CD4-positive, alpha-beta T cell (primary cell): ENCODE data around the gene HPCAL1. TPM values are rescaled to one million over a fixed set of nuclear protein-coding genes. Genes with fewer than 3 reads are reported as not detected.

Experiments used
- ATAC-seq: fragments of 200-7000 bp; cut with Tn5 transposase; one replicate; pipeline ENCODE4 v1.10.0; 2022; ENCODE audit warnings: mild to moderate bottlenecking; ENCODE audit not compliant: poor library complexity
- CTCF ChIA-PET: fragments of 350-600 bp; sonication (Branson Sonifier 250); formaldehyde crosslinking; loops from one replicate; lab custom pipeline; 2021; ENCODE audit warnings: antibody characterized with exemption, inconsistent platforms; lab: Charles Lee
- POLR2A ChIA-PET: fragments of 350-600 bp; sonication (Branson Sonifier 250); formaldehyde crosslinking; loops from one replicate; lab custom pipeline; 2021; ENCODE audit warnings: antibody characterized with exemption, inconsistent platforms; lab: Charles Lee
- DNase-seq, 14 experiments: peaks; one replicate each; pipeline ENCODE4 v3.0.0-alpha.2; 2013 to 2020; ENCODE audit warnings: mixed read lengths in 2 of 14
- H3K27ac ChIP-seq, 2 donors: one replicate each; pipeline versions ENCODE4 v1.5.1 to v1.7.0; 2013; ENCODE audit warnings: low read length in 2 of 2, low read depth in 1 of 2, mild to moderate bottlenecking in 1 of 2
- H3K27me3 ChIP-seq, 2 experiments: 1 replicate in 1 of 2; 2 replicates in 1 of 2; pipeline versions ENCODE4 v1.6.1 to v1.7.0; 2013; ENCODE audit warnings: low read length in 2 of 2, control low read depth in 1 of 2, mild to moderate bottlenecking in 1 of 2, moderate library complexity in 1 of 2; ENCODE audit not compliant: insufficient read depth in 2 of 2, control insufficient read depth in 1 of 2
- H3K36me3 ChIP-seq: one replicate; pipeline ENCODE4 v1.6.1; 2013; ENCODE audit warnings: low read length, control low read depth; ENCODE audit not compliant: insufficient read depth
- H3K4me1 ChIP-seq: one replicate; pipeline ENCODE4 v1.6.1; 2013; ENCODE audit warnings: low read length, control low read depth; ENCODE audit not compliant: insufficient read depth
- H3K4me3 ChIP-seq: one replicate; pipeline ENCODE4 v1.5.1; 2013; ENCODE audit warnings: mild to moderate bottlenecking, low read length, moderate library complexity
- H3K9me3 ChIP-seq, 2 experiments: 1 replicate in 1 of 2; 2 replicates in 1 of 2; pipeline versions ENCODE4 v1.6.1 to v1.7.0; 2013; ENCODE audit warnings: low read length in 2 of 2, mild to moderate bottlenecking in 2 of 2, control low read depth in 1 of 2, moderate library complexity in 1 of 2; ENCODE audit not compliant: control insufficient read depth in 1 of 2, insufficient read depth in 1 of 2
- H3K27ac Mint-ChIP-seq: one replicate; pipeline ENCODE4 v1.8.0; 2020; ENCODE audit warnings: mixed read lengths
- H3K27me3 Mint-ChIP-seq: one replicate; pipeline ENCODE4 v1.8.0; 2021; ENCODE audit warnings: mixed read lengths
- H3K36me3 Mint-ChIP-seq: one replicate; pipeline ENCODE4 v1.8.0; 2021; ENCODE audit warnings: low read depth, mixed read lengths
- H3K4me1 Mint-ChIP-seq: one replicate; pipeline ENCODE4 v1.8.0; 2021; ENCODE audit warnings: low read depth, mixed read lengths
- H3K4me3 Mint-ChIP-seq: one replicate; pipeline ENCODE4 v1.8.0; 2020; ENCODE audit warnings: mild to moderate bottlenecking, mixed read lengths
- H3K9me3 Mint-ChIP-seq: one replicate; pipeline ENCODE4 v1.8.0; 2020; ENCODE audit warnings: mixed read lengths
- intact Hi-C, 2 experiments: fragments of 100-400 bp; cut with DNase I in 1 of 2; cut with micrococcal nuclease in 1 of 2; formaldehyde crosslinking; loops; one replicate each; pipeline versions ENCODE4 v1.15.1 to v1.9.0; 2023 to 2025; cut with DNase I, micrococcal nuclease
- total RNA-seq, 174 experiments: library from RNA in 2 of 174; stranded (reverse) in 2 of 174; gene quantifications; one replicate each; pipeline ENCODE4 v1.2.3 and lab custom pipeline; 2021 to 2026
- TF ChIP-seq, protein P1 (sequence below): fragments of 200-600 bp; IDR thresholded peaks from one replicate; pipeline ENCODE4 v1.8.0; 2022; ENCODE audit warnings: antibody characterized with exemption, mild to moderate bottlenecking

Gene HPCAL1
- total RNA-seq, 2 experiments from 2014 or later: 24.9 to 27.9 TPM

DNA sequence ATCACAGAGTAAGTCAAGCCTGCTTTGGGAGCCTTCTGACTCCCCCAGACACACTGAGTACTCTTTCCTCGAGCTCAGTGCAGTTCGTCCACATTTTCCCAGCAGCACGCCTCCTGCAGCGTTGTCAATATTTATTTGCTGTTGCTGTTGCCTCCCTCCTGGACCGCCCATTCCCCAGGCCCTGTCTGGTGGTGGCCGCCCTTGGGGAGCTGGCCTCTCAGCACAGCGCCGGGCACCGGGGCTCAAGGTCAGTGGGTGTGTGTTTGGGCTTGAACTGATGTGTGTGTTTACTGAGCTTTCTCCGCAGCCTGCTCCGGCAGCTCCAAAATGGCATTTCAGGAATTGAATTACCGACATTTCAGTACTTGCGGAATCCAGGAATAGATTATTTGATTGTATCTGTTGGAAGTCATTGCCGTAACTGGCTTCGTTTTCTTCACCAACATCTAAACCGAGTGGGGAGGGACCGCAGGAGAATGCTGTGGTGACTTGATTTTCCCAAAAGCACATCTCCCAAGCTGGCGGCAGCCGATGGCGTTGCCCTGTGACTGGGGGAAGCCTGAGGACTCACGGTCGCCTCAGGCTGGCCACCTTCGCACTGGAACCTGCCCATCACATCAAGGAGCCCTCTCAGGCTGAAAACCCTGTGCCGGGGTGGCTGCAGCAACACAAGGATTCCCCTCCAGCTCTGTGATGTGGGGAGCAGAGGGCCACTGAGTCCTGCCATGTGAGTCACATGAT is 66.0 kb downstream of the HPCAL1 start:
- Histone ChIP-seq H3K36me3 (peaks cover 7% of the 10 kb centered on the region), H3K4me1 (peaks cover 73% of the 10 kb centered on the region), H3K27me3 (no peaks in the 10 kb centered on the region), H3K9me3 (no peaks in the 10 kb centered on the region), H3K27ac (no peak overlapping the region), H3K4me3 (no peak overlapping the region)
- Mint-ChIP-seq H3K4me3 (no peak overlapping the region), H3K36me3 (peaks cover 11% of the 10 kb centered on the region), H3K9me3 (no peaks in the 10 kb centered on the region), H3K4me1 (peaks cover 53% of the 10 kb centered on the region), H3K27ac (no peak overlapping the region), H3K27me3 (no peaks in the 10 kb centered on the region)
- CTCF ChIA-PET: no interaction called here
- TF ChIP-seq, protein P1, sequence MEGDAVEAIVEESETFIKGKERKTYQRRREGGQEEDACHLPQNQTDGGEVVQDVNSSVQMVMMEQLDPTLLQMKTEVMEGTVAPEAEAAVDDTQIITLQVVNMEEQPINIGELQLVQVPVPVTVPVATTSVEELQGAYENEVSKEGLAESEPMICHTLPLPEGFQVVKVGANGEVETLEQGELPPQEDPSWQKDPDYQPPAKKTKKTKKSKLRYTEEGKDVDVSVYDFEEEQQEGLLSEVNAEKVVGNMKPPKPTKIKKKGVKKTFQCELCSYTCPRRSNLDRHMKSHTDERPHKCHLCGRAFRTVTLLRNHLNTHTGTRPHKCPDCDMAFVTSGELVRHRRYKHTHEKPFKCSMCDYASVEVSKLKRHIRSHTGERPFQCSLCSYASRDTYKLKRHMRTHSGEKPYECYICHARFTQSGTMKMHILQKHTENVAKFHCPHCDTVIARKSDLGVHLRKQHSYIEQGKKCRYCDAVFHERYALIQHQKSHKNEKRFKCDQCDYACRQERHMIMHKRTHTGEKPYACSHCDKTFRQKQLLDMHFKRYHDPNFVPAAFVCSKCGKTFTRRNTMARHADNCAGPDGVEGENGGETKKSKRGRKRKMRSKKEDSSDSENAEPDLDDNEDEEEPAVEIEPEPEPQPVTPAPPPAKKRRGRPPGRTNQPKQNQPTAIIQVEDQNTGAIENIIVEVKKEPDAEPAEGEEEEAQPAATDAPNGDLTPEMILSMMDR: no peak
- intact Hi-C loops: no loop called here
- POLR2A ChIA-PET: no interaction called here
- DNase-seq (no peak), ATAC-seq (no peak)

DNA sequence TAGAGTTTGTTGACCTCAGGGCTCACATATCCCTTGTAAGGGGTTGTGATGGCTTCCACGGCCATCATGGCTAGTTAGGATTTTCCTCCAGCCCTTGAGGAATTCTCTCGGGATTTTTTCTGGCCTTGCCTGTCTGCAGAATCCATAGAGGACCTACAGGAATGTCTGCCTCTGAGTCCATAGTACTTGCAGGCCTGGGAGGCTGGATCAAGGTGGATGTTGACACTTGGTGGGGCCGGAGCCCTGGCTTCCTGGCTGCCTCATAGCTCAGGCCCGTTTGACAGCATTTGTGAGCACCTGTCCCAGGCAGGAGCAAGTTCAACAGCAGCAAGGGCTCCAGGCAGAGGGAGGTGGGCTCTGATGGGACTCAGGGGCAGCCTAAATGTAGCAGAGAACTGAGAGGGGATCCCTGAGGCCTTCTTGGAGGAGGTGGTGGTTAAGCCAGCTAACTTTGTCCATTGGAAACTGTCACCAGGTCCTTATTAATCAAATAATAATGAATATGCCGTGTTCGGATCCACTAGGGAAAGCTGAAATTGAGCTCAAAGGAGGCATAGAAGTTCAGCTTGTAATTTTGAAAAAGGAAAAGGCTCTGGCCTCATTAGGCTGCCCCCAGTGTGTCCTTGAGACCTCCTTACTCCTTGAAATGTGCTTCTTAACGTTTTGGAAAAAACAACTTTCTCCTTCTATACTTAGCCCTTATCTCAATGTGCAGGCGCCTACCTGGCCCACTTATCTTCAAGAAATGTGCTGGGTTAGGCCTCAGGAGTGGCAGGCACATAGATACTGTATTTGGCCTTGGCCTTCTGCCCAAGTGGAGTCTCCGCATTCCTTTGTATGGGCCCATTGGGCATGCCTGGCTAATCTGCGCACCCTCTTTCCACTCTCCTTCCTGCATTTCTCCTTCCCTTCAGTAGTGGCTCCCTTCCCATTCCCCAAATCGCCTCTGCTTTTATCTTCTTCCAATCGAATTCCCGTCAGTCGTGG is 66.9 kb downstream of the HPCAL1 start:
- no peaks in the 10 kb centered on the region for H3K9me3 Mint-ChIP-seq
- CTCF ChIA-PET: no interaction called here
- intact Hi-C loops: no loop called here
- Histone ChIP-seq H3K4me1 (peaks cover 67% of the 10 kb centered on the region), H3K4me3 (no peak overlapping the region), H3K9me3 (no peaks in the 10 kb centered on the region), H3K36me3 (peaks cover 7% of the 10 kb centered on the region), H3K27ac (peak overlapping the region in 1 of 2 donors; percentile 5), H3K27me3 (no peaks in the 10 kb centered on the region)
- POLR2A ChIA-PET: no interaction called here
- peaks cover 11% of the 10 kb centered on the region for H3K36me3 Mint-ChIP-seq
- peak overlapping the region; percentile 63 for H3K27ac Mint-ChIP-seq
- peaks cover 58% of the 10 kb centered on the region for H3K4me1 Mint-ChIP-seq
- ATAC-seq (no peak), DNase-seq (no peak)
- H3K27me3 Mint-ChIP-seq: no peaks in the 10 kb centered on the region
- H3K4me3 Mint-ChIP-seq: no peak overlapping the region
- TF ChIP-seq, protein P1: no peak

DNA sequence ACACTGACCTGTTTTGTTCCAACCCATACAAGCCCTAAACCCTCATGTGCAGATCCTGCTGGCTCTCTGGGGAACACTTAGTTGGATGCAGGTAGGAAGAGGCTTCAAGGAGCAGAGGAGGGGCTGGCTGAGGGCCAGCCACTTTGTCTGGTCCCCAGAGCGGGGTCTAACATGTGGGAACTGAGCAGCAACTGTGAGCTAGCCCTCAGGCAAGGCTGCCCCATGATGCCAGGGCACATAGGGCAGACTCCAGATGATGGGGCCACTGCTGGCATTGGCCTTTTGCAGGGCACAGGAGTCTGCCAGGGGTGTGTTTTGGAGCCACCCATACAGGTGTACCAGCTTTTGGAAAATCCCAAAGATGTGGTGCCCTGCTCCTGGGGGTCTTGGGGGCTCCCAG is 67.7 kb downstream of the HPCAL1 start:
- ChIA-PET CTCF (no interaction called here), POLR2A (no interaction called here)
- Mint-ChIP-seq H3K9me3 (no peaks in the 10 kb centered on the region), H3K4me1 (peaks cover 60% of the 10 kb centered on the region), H3K27me3 (no peaks in the 10 kb centered on the region), H3K4me3 (no peak overlapping the region), H3K27ac (peak overlapping the region; percentile 63), H3K36me3 (peaks cover 11% of the 10 kb centered on the region)
- intact Hi-C loops: no loop called here
- Histone ChIP-seq H3K27me3 (no peaks in the 10 kb centered on the region), H3K4me1 (peaks cover 68% of the 10 kb centered on the region), H3K4me3 (no peak overlapping the region), H3K36me3 (peaks cover 7% of the 10 kb centered on the region), H3K9me3 (no peaks in the 10 kb centered on the region), H3K27ac (peak overlapping the region in 1 of 2 donors; percentile 5)
- DNase-seq: no peak
- no peak for ATAC-seq
- TF ChIP-seq, protein P1: no peak
